Neutrophil (primary cell): ENCODE measurements around the gene ANKS6.

Source experiments
- H3K27ac ChIP-seq: fragments of 200-600 bp; sonication (generic); 2 replicates; pipeline ENCODE4 v1.5.1; 2016; ENCODE audit warnings: mild to moderate bottlenecking, moderate library complexity
- H3K27me3 ChIP-seq: fragments of 200-600 bp; sonication (generic); 2 replicates; pipeline ENCODE4 v1.6.0; 2016; ENCODE audit warnings: mild to moderate bottlenecking
- H3K36me3 ChIP-seq: fragments of 200-600 bp; sonication (generic); 2 replicates; pipeline ENCODE4 v1.5.1; 2017
- H3K4me1 ChIP-seq, 2 experiments: fragments of 200-600 bp in 1 of 2; sonication (generic) in 1 of 2; 1 replicate in 1 of 2; 2 replicates in 1 of 2; pipeline versions ENCODE4 v1.5.1 to v1.6.1; 2013 to 2016; ENCODE audit warnings: low read depth in 1 of 2, low read length in 1 of 2, mild to moderate bottlenecking in 1 of 2, moderate library complexity in 1 of 2; ENCODE audit not compliant: control insufficient read depth in 1 of 2, insufficient read depth in 1 of 2
- H3K4me3 ChIP-seq, 2 experiments: fragments of 200-600 bp in 1 of 2; sonication (generic) in 1 of 2; 1 replicate in 1 of 2; 2 replicates in 1 of 2; pipeline ENCODE4 v1.5.1; 2013 to 2016; ENCODE audit warnings: low read depth in 1 of 2, low read length in 1 of 2, mild to moderate bottlenecking in 1 of 2, moderate library complexity in 1 of 2
- H3K9me3 ChIP-seq: fragments of 200-600 bp; sonication (generic); 2 replicates; pipeline ENCODE4 v1.5.1; 2016
- TF ChIP-seq, protein P1 (sequence below): fragments of 200-600 bp; sonication (generic); IDR thresholded peaks from 2 replicates; pipeline ENCODE4 v1.5.1; 2016; ENCODE audit warnings: antibody characterized with exemption

Gene ANKS6

DNA sequence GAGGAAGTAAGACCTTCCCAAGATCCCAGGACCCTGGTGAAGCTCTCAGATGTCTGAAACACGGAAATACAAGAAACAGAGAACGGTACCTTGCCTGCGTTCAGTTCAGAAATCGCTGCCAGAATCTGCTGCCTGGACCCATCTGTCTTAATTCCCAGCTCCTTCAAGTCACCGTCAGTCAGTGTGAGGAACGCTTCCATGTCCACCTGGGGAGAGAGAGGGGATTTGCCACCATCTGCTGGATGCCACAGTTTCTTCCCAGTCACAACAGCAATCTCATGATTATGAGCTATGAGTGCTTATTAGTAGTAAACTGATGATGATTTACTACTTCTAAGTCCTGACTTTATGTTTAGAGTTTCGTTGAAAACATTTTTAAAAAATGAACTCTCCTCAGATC lies 50.9 kb downstream of the ANKS6 start:
- Histone ChIP-seq H3K9me3 (no peaks in the 10 kb centered on the region), H3K36me3 (no peaks in the 10 kb centered on the region), H3K4me3 (no peak overlapping the region), H3K27me3 (no peaks in the 10 kb centered on the region), H3K4me1 (peaks cover 0 to under 1% of the 10 kb centered on the region in 2 experiments), H3K27ac (no peak overlapping the region)
- TF ChIP-seq, protein P1, sequence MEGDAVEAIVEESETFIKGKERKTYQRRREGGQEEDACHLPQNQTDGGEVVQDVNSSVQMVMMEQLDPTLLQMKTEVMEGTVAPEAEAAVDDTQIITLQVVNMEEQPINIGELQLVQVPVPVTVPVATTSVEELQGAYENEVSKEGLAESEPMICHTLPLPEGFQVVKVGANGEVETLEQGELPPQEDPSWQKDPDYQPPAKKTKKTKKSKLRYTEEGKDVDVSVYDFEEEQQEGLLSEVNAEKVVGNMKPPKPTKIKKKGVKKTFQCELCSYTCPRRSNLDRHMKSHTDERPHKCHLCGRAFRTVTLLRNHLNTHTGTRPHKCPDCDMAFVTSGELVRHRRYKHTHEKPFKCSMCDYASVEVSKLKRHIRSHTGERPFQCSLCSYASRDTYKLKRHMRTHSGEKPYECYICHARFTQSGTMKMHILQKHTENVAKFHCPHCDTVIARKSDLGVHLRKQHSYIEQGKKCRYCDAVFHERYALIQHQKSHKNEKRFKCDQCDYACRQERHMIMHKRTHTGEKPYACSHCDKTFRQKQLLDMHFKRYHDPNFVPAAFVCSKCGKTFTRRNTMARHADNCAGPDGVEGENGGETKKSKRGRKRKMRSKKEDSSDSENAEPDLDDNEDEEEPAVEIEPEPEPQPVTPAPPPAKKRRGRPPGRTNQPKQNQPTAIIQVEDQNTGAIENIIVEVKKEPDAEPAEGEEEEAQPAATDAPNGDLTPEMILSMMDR = no peak

DNA sequence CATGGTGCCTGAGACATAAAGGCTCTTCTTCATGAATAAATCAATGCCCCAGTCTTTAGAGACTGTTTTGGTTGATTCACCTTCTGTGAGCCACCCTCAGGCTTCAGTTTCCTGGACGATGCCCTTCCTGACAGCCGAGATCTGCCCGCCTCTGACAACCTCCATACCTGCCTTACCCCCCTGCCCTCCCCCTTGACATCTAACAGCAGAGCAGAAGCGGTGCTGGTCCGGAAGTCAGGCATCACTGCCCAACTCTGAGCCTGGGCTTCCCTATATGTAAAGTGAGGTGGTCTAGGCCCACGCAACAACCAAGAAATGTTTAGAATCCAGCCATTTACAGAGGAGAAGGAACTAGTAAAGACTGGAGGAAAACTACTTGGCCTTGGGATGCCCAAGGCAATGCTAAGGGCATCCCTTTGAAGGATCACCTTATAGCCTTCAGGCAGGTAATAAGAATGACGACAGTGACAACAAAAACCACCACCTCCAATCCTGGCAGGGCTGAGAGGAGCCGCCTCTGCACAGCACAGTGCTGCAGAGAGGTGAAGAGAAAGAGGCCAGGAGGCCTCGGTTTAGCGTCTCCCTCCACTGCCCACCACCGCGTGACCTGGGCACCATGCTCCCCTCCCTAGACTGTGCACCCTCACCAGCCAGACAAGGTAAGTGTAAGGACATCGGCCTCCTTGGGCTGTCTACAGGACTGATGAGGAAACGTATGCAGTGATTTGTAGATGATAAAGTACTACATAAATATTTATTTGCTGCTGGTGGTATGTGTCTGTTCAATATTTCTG lies 52.3 kb downstream of the ANKS6 start:
- H3K9me3 ChIP-seq = no peaks in the 10 kb centered on the region
- no peak overlapping the region for H3K27ac ChIP-seq
- TF ChIP-seq, protein P1 = no peak
- H3K36me3 ChIP-seq = no peaks in the 10 kb centered on the region
- no peaks in the 10 kb centered on the region for H3K4me1 ChIP-seq
- no peak overlapping the region for H3K4me3 ChIP-seq
- H3K27me3 ChIP-seq = no peaks in the 10 kb centered on the region

- no peak overlapping the region for H3K27ac ChIP-seq
- H3K27me3 ChIP-seq = no peaks in the 10 kb centered on the region
- TF ChIP-seq, protein P1 = no peak
- H3K4me3 ChIP-seq = no peak overlapping the region
- no peaks in the 10 kb centered on the region for H3K4me1 ChIP-seq
- H3K9me3 ChIP-seq = no peaks in the 10 kb centered on the region
- H3K36me3 ChIP-seq = no peaks in the 10 kb centered on the region
Observed at GRCh38 chr9:98743329-98743728, 53.0 kb downstream of the ANKS6 start.

DNA sequence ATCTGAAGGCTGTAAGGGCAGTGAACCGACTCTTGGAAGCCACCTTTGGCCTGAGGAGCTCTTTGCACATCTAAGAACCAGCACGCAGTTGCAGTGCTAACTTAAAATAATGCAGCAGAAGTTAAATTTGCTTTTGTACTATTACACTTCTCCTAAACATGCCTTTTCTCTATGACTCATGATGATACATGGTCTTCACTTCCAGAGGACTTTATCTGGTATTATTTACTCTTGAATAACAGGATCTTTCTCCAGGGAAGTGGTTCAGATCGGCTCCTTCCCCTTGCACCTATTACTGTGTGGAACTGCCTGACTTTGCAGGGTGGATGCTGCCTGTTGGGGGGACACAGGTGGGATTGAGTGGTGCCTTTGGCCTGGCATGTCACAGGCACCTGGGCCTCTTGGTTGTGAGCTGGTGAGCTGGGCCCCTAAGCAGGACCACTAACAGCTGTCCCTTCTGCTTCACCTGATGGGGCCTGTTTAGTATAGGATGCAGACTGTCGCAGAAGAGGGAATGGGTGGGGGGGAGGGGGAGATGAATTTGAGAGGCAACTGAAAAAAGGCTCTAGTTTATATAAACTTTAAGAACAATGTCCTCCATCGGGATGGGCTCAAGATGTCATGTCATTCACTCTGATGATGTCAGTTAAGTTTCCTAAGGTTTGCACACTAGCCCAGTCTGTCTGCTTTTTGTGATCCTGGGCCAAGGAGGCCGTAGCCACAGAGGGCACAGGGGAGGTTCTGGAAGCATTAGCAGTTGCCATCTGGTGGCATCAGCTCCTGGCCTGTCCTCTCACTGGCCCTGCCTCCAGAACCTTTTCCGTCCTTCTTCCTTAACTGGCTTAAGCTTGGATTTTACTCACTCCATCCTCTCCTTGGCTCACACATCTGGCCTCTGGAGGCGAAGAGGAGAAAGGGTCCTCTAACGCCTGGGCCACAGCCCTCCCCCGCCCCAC lies 53.8 kb downstream of the ANKS6 start:
- Histone ChIP-seq H3K9me3 (no peaks in the 10 kb centered on the region), H3K4me3 (no peak overlapping the region), H3K27me3 (no peaks in the 10 kb centered on the region), H3K4me1 (no peaks in the 10 kb centered on the region), H3K36me3 (no peaks in the 10 kb centered on the region), H3K27ac (no peak overlapping the region)
- TF ChIP-seq, protein P1 = no peak

DNA sequence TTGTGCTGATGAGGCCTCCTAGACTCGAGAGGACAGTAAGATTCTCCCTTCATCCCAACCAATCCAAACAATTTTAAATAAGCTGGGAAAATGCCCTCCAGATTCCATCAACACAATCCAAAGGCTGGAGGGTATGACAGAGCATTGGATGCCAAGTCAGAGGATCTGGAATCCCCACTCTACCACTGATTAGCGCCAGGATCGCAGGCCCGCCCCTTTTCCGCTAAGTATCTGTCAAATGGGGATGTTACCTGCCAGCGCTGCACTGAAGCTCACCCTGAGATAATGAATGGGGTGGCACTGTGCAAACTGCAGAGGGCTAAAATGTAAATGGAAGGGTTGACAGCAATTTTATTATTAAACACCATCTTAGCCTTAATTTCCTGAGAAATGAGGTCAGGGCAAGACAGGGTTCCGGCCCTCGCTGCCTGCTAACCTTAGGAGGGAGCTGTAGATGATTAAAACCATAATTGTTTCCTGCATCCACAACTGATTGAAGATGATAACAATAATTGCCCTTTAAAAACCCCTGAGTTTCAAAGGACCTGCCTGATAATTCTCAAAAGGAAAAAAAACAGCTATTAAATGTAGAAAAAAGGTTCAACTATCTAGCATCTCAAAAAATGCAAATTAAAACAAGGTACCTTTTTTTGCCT lies 56.0 kb downstream of the ANKS6 start:
- Histone ChIP-seq H3K36me3 (no peaks in the 10 kb centered on the region), H3K27ac (no peak overlapping the region), H3K27me3 (no peaks in the 10 kb centered on the region), H3K9me3 (no peaks in the 10 kb centered on the region), H3K4me1 (no peaks in the 10 kb centered on the region), H3K4me3 (no peak overlapping the region)
- TF ChIP-seq, protein P1 = no peak
